GDM1 (cell line): Measurements from ENCODE around the gene HNRNPA1L2.
A peak's percentile ranks its signal among the peaks of the same experiment; 100 is the strongest.
"Not testable (repeated sequence)": the region's sequence is repeated elsewhere in the genome, so short reads cannot be mapped to it uniquely, and the experiment has no call there.

ENCODE experiments used
- DNase-seq: peaks from one replicate; lab custom pipeline; 2025; lab: John Stamatoyannopoulos, UW

The HNRNPA1L2 gene

GRCh38 chr13:52646967-52647366 lies 4.7 kb downstream of the HNRNPA1L2 start:
- no peak for DNase-seq

GRCh38 chr13:52650731-52651130 lies 8.5 kb downstream of the HNRNPA1L2 start:
- DNase-seq = no peak

- no peak for DNase-seq
These were observed 9.6 kb downstream of the HNRNPA1L2 start for GRCh38 chr13:52651897-52652195.

GRCh38 chr13:52652196-52652979 lies 10.2 kb downstream of the HNRNPA1L2 start, which contains the start of gene SUGT1:
Gene SUGT1 (plus strand): TSS chr13:52652836. CDS start chr13:52652921, 85 bp downstream.
- DNase-seq = peak; percentile 100

- no peak for DNase-seq
These were observed 10.7 kb downstream of the HNRNPA1L2 start for GRCh38 chr13:52652980-52653303.

- DNase-seq = no peak
These were observed 17.1 kb downstream of the HNRNPA1L2 start for GRCh38 chr13:52659340-52659739.

GRCh38 chr13:52664272-52664671 lies 22.0 kb downstream of the HNRNPA1L2 start:
- DNase-seq = no peak

GRCh38 chr13:52665325-52665724 lies 23.1 kb downstream of the HNRNPA1L2 start:
- DNase-seq = no peak

GRCh38 chr13:52669677-52670076 lies 27.4 kb downstream of the HNRNPA1L2 start:
- no peak for DNase-seq

GRCh38 chr13:52670726-52671125 lies 28.5 kb downstream of the HNRNPA1L2 start:
- no peak for DNase-seq

GRCh38 chr13:52673465-52673864 lies 31.2 kb downstream of the HNRNPA1L2 start:
- DNase-seq = no peak

- DNase-seq = no peak
These were observed 35.6 kb downstream of the HNRNPA1L2 start for GRCh38 chr13:52677823-52678222.

- DNase-seq = not testable (repeated sequence)
These were observed 43.6 kb downstream of the HNRNPA1L2 start for GRCh38 chr13:52685806-52686205.

- no peak for DNase-seq
These were observed 44.1 kb downstream of the HNRNPA1L2 start for GRCh38 chr13:52686376-52686775.
